Measurements from ENCODE around the gene SLC6A2. TPM values are rescaled to one million over a fixed set of nuclear protein-coding genes. Genes with fewer than 3 reads are reported as not detected.

The SLC6A2 gene
- total RNA-seq, 6 experiments from 2014 or later = 0.37 to 2.9 (median 0.37) TPM; not detected in 3

- TF ChIP-seq CTCF (IDR thresholded peaks at IDR 0.05) (peak; percentile 47 to 59 (median 56)), POLR2A (IDR thresholded peaks at IDR 0.05) (no peak)
- intact Hi-C loops (cut with DNase I) = loop anchor here (5.0 to 10.0 kb wide), 2 partner anchors 159 to 241 kb away; no protein-coding TSS in a partner anchor
- H3K4me3 ChIP-seq = no peak overlapping the region
- no peaks in the 10 kb centered on the region for H3K27me3 ChIP-seq
- WGBS (ENCODE audit: insufficient coverage, low coverage, low lambda C conversion rate, missing lambda C conversion rate) = 39% methylated on average over 7 of the region's 10 CpGs
- ATAC-seq (peak; percentile 34 to 61 (median 56)), DNase-seq (no peak)
- no peaks in the 10 kb centered on the region for H3K36me3 ChIP-seq
- H3K27ac ChIP-seq = no peak overlapping the region
- no peaks in the 10 kb centered on the region for H3K4me1 ChIP-seq
- H3K9me3 ChIP-seq = no peaks in the 10 kb centered on the region
These were observed 47.5 kb downstream of the SLC6A2 start for GRCh38 chr16:55703003-55704001.

GRCh38 chr16:55706739-55707384, 51.1 kb downstream of the SLC6A2 start:
- intact Hi-C loops (cut with DNase I) = loop anchor here in 1 of 2 donors (10.0 kb wide), 1 partner anchor 162 kb away; no protein-coding TSS in a partner anchor
- WGBS (ENCODE audit: insufficient coverage, low coverage, low lambda C conversion rate, missing lambda C conversion rate) = 57% methylated on average over 1 of the region's 1 CpG
- no peak for DNase-seq
- H3K4me1 ChIP-seq = no peaks in the 10 kb centered on the region
- H3K27me3 ChIP-seq = no peaks in the 10 kb centered on the region
- H3K27ac ChIP-seq = no peak overlapping the region
- TF ChIP-seq POLR2A (IDR thresholded peaks at IDR 0.05) (no peak), CTCF (IDR thresholded peaks at IDR 0.05) (no peak)
- H3K9me3 ChIP-seq = no peaks in the 10 kb centered on the region
- no peak for ATAC-seq
- H3K4me3 ChIP-seq = no peak overlapping the region
- H3K36me3 ChIP-seq = no peaks in the 10 kb centered on the region

GRCh38 chr16:55709801-55710200, 54.0 kb downstream of the SLC6A2 start:
- intact Hi-C loops (cut with DNase I) = loop anchor here (5.0 to 10.0 kb wide), 2 partner anchors 132 to 165 kb away; no protein-coding TSS in a partner anchor

More at GRCh38 chr16:55709801-55710200, 54.0 kb downstream of the SLC6A2 start:
- DNase-seq (no peak), ATAC-seq (peak in 1 of 4 donors; percentile 12)
- no peaks in the 10 kb centered on the region for H3K9me3 ChIP-seq
- no CpG with 5 or more reads among the region's 5 CpGs for WGBS (ENCODE audit: insufficient coverage, low coverage, low lambda C conversion rate, missing lambda C conversion rate)
- H3K4me1 ChIP-seq = no peaks in the 10 kb centered on the region
- H3K27me3 ChIP-seq = no peaks in the 10 kb centered on the region
- no peak overlapping the region for H3K4me3 ChIP-seq
- TF ChIP-seq POLR2A (IDR thresholded peaks at IDR 0.05) = no peak
- TF ChIP-seq CTCF (IDR thresholded peaks at IDR 0.05) = no peak
- no peak overlapping the region for H3K27ac ChIP-seq
- H3K36me3 ChIP-seq = no peaks in the 10 kb centered on the region

Measured in right lobe of liver (tissue), 6 donors.